Liver (tissue), 3 donors: ENCODE results near the gene SH2D3A.

ENCODE experiments used
- CTCF ChIP-seq: fragments of 150-350 bp; IDR thresholded peaks from 2 replicates; pipeline ENCODE4 v1.5.1; 2017; ENCODE audit warnings: improper control_type of control experiment, low read depth, low read length; ENCODE audit not compliant: missing input control
- NR2F2 ChIP-seq: IDR thresholded peaks from 2 replicates; pipeline ENCODE4 v1.6.1; 2016; ENCODE audit warnings: antibody characterized with exemption
- RAD21 ChIP-seq, 2 donors: IDR thresholded peaks; 2 replicates each; pipeline ENCODE4 v1.6.1; 2016; ENCODE audit warnings: antibody characterized with exemption in 2 of 2, mild to moderate bottlenecking in 2 of 2
- donor health status: healthy.
- donor health status: healthy.

GRCh38 chr19:6777434-6777833, 10.2 kb upstream of the SH2D3A start:
- TF ChIP-seq RAD21 (IDR thresholded peaks at IDR 0.05) = no peak
- no peak for TF ChIP-seq NR2F2
- TF ChIP-seq CTCF = no peak
